GM21528 (cell line): Measurements from ENCODE around the gene GPER1.
A peak's percentile ranks its signal among the peaks of the same experiment; 100 is the strongest.
"Not testable (repeated sequence)": the region's sequence is repeated elsewhere in the genome, so short reads cannot be mapped to it uniquely, and the experiment has no call there.

Source experiments
- ATAC-seq: cut with Tn5 transposase; IDR thresholded peaks from one replicate; pipeline ENCODE4 v1.9.1; 2021; ENCODE audit warnings: mild to moderate bottlenecking, moderate library complexity; ENCODE audit not compliant: unreplicated experiment, low FRiP score

GPER1 gene

DNA sequence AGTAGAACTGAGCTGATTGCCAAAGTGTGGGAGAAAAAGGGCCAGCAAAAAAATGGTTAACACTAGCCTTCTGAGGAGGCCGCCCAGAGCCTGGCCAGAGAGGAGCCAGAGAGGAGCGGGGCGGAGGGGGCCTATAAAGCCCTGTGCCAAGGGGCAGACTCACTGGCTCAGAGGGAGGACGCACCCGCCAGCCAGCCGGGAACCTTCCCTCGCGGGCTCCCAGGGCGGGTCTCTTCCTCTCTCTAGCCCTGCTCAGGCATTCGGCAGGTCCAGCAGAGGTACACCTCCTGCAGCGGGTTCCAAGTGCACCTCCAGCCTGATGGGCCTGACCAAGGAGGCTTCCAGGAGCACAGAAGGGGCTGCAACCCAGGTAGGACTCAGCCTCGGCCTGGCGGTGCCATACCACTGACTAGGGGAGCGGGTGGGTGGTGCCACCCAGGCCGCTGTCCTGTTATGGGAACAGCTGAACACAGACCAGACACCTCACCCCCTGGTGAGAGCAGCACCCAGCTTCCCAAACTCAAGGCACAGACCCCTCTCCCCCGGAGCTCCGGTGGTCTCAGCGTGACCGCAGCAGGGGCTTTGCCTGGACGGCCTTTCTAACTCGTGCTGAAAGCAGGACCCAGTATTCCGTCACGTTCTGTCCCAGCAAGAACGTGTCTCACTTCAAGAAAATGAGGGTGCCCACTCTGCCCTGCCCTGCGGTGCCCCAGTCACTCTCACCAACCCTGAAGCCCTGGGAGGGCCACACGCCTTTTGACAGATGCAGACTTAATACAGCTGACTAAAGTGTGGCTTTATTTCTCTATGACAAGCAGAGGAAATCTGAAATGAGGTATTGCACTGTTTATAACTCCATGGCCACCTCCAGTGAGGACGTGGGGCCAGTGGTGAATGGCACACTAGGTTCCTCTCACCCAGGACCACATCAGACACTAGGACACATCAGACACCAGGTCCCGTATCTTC is at the start of gene GPER1:
Gene GPER1, plus strand, starts transcription at position 162 of the 969 bp plus-strand sequence. CDS start 3,616 bp downstream, outside the sequence.
- no peak for ATAC-seq

DNA sequence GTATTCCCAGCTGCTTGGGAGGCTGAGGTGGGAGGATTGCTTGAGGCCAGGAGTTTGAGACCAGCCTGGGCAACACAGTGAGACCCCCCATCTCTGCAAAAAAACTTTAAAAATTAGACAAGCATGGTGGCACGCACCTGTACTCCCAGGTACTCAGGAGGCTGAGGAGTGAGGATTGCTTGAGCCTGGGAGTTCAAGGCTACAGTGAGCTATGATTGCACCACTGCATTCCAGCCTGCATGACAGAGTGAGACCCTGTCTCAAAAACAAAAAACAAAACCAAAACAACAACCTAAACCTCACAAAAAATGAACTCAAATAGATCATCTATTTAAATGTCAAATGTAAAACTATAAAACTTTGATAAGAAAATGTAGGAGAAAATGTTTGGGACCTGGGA is 47.7 kb upstream of the GPER1 start:
- not testable (repeated sequence) for ATAC-seq

GRCh38 chr7:1040790-1041189 is 47.1 kb upstream of the GPER1 start:
- no peak for ATAC-seq

GRCh38 chr7:1041551-1042491 is 46.1 kb upstream of the GPER1 start:
- no peak for ATAC-seq

- ATAC-seq = no peak
Observed at GRCh38 chr7:1042492-1042833, 45.5 kb upstream of the GPER1 start.

DNA sequence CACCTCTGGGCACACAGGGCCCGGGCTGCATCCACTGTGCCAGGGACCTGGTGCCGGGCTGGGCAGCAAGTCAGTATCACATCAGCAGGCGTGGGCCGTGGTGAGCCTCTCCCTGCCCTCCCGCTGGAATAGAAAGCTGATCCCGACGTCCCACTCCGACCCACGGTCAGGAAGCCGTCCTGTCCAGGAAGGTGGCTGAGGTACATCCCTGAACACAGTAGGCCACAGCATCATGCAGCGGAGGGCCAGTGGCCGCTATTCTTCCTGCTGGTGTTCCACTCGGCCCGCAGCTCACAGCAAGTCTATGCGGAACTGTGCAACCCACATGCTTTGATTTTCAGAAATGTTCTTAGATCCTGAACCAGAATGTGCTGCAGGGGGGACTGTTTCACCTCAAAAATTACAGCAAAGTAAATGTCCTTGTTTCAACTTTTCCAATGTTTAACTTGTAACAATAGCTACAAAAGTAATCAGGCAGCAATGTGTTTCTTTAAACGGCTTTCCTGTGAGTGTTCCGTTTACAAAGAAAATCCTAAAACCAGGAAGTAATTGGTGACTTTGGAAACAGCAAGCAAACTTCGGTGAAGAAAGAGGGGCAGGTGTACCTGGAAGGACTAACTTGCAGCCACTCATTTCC is 44.2 kb upstream of the GPER1 start:
- no peak for ATAC-seq

GRCh38 chr7:1044189-1045068 is 43.5 kb upstream of the GPER1 start, which contains the start of gene GPR146:
GPR146 (plus strand) TSS chr7:1044546; CDS start chr7:1057516, 12,970 bp downstream.
- peak; percentile 83 for ATAC-seq

GRCh38 chr7:1045069-1046063 is 42.5 kb upstream of the GPER1 start:
- ATAC-seq = no peak

GRCh38 chr7:1046722-1047679 is 40.9 kb upstream of the GPER1 start:
- ATAC-seq = no peak

GRCh38 chr7:1049006-1049741 is 38.7 kb upstream of the GPER1 start:
- no peak for ATAC-seq

DNA sequence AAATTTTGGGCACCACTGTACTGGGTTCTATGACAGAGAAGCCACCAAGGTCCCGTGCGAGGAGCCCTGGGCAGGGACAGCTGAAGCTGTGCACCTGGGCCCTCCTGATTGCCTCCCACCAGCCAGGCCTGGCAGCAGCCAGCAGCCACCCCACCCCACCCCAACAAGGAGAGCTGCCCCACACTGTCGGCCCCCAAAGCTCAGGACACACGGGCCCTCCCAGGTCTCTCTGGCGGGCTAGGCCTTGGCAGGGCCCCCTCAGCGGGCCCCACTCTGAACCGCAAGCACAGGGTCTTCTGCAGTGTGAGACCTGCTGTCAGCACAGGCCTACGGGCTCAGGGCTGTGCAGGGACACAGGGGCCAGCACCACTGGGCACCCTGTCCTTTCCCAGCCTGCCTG is 38.1 kb upstream of the GPER1 start:
- ATAC-seq = no peak

- no peak for ATAC-seq
Observed at GRCh38 chr7:1050254-1050906, 37.5 kb upstream of the GPER1 start.

DNA sequence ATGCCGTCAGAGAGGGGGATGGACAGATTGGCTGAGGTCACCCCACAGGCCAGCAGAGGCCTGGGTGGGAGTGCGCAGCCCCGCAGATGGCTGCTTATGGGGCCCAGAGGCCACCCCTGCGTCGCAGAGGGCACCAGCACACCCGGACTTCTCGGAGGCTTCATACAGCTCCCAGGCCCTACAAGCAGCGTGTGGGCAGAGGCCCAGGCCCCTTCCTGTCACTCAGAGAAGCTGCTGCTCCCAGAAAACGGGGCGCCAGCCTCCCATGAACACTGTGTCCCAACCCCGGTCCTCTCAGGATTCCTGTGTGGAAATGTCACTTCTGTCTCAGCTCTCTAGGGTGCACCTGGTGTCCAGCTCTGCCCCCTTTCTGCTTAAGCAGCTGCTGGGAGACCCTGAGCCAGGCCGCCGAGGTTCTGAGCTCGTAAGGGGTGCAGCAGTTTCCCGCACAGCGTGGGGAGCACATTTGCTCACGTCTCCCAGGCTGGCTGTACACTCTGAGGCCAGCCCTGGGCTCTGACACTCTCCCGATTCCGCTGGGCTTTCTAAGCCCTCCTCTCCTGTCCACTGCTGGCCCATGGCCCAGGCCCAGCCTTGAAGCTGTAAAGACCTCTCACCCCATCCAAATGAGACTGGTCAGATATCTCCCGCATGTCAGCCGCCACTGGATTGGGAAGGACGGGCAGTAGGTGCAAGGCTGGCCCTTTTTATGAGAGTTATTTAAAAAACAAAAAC is 36.8 kb upstream of the GPER1 start:
- ATAC-seq = no peak

DNA sequence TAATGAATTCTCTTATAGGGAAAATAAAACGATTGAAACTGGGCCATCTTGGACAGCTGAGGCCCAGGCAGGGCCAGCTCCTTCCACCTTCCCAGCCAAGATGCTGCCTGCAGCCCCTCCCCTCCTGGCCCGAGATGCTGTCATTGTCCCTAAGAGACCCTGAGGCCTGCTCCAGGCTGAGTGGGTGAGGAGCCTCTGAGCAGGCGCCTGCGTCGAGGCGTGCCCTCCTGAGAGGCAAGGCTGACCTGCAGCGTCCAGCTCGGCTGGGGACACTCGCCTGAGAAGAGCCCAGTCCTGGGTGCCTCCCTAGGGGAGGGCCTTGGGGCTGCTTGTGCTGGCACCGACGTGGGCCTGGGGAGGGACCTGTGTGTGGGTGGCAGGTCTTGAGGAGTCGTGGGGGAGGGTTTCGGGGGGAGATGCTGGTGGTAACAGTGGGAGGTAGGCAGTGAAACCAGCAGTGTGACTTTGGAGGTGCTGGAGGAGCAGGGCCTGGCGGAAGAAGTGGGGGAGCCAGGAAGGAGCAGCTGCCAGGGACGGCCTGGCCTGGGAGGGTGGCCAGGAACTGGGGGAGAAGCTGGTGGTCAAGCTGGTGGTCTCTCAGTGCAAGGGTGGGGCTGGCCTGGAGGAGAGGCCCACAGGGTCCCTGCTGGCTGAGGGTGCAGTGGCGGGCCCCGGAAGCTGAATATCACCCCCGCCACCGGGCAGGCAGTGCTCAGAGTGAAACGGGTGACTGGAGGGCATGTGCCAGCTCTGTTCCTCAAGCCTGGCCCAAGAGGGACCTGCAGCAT is 35.7 kb upstream of the GPER1 start:
- no peak for ATAC-seq

DNA sequence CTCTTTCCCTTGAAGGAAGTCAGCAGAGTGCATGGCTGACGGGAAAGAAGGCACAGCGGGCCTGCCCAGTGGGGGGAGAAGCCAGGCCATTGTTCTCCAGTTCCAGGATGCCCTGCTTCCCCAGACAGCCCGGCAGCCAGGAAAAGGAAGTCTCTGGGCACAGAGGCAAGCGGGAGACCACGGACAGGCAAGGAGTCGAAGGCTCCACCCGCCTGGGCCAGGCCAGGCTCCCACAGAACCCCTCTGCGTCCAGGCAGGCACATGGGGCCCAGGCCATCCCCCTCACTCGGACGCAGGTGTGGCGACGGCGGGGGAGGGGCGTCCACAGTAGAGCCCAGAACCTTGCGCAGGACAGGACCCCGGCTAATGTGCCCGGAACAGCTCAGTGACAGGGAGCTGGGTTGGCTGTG is 34.9 kb upstream of the GPER1 start:
- no peak for ATAC-seq
